ENCODE data around the gene NPHP3. TPM values are rescaled to one million over a fixed set of nuclear protein-coding genes. Genes with fewer than 3 reads are reported as not detected.

Gene NPHP3
- total RNA-seq, 2 experiments from 2014 or later = 14.2 to 15.9 TPM

- intact Hi-C loops (cut with micrococcal nuclease) = loop anchor here (5.0 kb wide), 1 partner anchor 696 kb away; no protein-coding TSS in a partner anchor
- no peak for DNase-seq
Observed at GRCh38 chr3:132726341-132726823, 4.2 kb upstream of the NPHP3 start.

GRCh38 chr3:132723024-132723950 is 1.1 kb upstream of the NPHP3 start:
- Mint-ChIP-seq H3K4me1 (ENCODE audit: low read depth) (peaks cover 31% of the 10 kb centered on the region), H3K9me3 (no peaks in the 10 kb centered on the region)
- no peak for ATAC-seq

More at GRCh38 chr3:132726341-132726823, 4.2 kb upstream of the NPHP3 start:
- TF ChIP-seq CTCF (IDR thresholded peaks at IDR 0.05) = peak; percentile 77
- Mint-ChIP-seq H3K9me3 (no peaks in the 10 kb centered on the region), H3K36me3 (ENCODE audit: low read depth) (peaks cover 2% of the 10 kb centered on the region), H3K4me3 (no peak overlapping the region), H3K27me3 (peaks cover 9% of the 10 kb centered on the region), H3K4me1 (ENCODE audit: low read depth) (peaks cover 6% of the 10 kb centered on the region), H3K27ac (no peak overlapping the region)
- CTCF ChIA-PET = interaction anchor here (0.8 to 2.5 kb wide), 21 partner anchors 13 to 851 kb away, joined by 3 to 22 read pairs (median 4); no protein-coding TSS in a partner anchor
- no peak for ATAC-seq
- POLR2A ChIA-PET = no interaction called here

GRCh38 chr3:132721479-132722164 is 587 bp downstream of the NPHP3 start:
- ATAC-seq (no peak), DNase-seq (peak; percentile 35)
- peaks cover 37% of the 10 kb centered on the region for H3K4me1 Mint-ChIP-seq (ENCODE audit: low read depth)
- intact Hi-C loops (cut with micrococcal nuclease) = no loop called here
- POLR2A ChIA-PET = interaction anchor here (1.1 kb wide), 1 partner anchor 856 kb away, joined by 3 read pairs; no protein-coding TSS in a partner anchor
- H3K27me3 Mint-ChIP-seq = no peaks in the 10 kb centered on the region
- CTCF ChIA-PET = no interaction called here
- peak overlapping the region; percentile 91 for H3K4me3 Mint-ChIP-seq
- H3K9me3 Mint-ChIP-seq = no peaks in the 10 kb centered on the region
- peak overlapping the region; percentile 83 for H3K27ac Mint-ChIP-seq
- TF ChIP-seq CTCF (IDR thresholded peaks at IDR 0.05) = no peak
- peaks cover 27% of the 10 kb centered on the region for H3K36me3 Mint-ChIP-seq (ENCODE audit: low read depth)

More at GRCh38 chr3:132723024-132723950, 1.1 kb upstream of the NPHP3 start:
- Mint-ChIP-seq H3K27me3 (no peaks in the 10 kb centered on the region), H3K36me3 (ENCODE audit: low read depth) (peaks cover 19% of the 10 kb centered on the region), H3K27ac (peak overlapping the region; percentile 80), H3K4me3 (peak overlapping the region; percentile 85)
- ChIA-PET CTCF (interaction anchor here (0.8 to 1.6 kb wide), 3 partner anchors 46 to 701 kb away, joined by 3 to 8 read pairs (median 4); no protein-coding TSS in a partner anchor), POLR2A (interaction anchor here (1.3 kb wide), 1 partner anchor 851 kb away, joined by 3 read pairs; no protein-coding TSS in a partner anchor)
- intact Hi-C loops (cut with micrococcal nuclease) = no loop called here
- TF ChIP-seq CTCF (IDR thresholded peaks at IDR 0.05) = no peak
- DNase-seq = no peak

- Mint-ChIP-seq H3K27ac (peak overlapping the region; percentile 57), H3K27me3 (no peaks in the 10 kb centered on the region), H3K4me3 (peak overlapping the region; percentile 91), H3K9me3 (no peaks in the 10 kb centered on the region), H3K36me3 (ENCODE audit: low read depth) (peaks cover 32% of the 10 kb centered on the region), H3K4me1 (ENCODE audit: low read depth) (peaks cover 44% of the 10 kb centered on the region)
- CTCF ChIA-PET = no interaction called here
- no peak for TF ChIP-seq CTCF (IDR thresholded peaks at IDR 0.05)
- ATAC-seq (no peak), DNase-seq (no peak)
- POLR2A ChIA-PET = interaction anchor here (0.8 kb wide), 1 partner anchor 12 kb away, joined by 3 read pairs; no protein-coding TSS in a partner anchor
- intact Hi-C loops (cut with micrococcal nuclease) = no loop called here
Observed at GRCh38 chr3:132720228-132720627, 2.0 kb downstream of the NPHP3 start.

Measured in activated CD8-positive, alpha-beta T cell treated with anti-CD3 and anti-CD28 coated beads for 36 hours (primary cell).